HepG2 (cell line): ENCODE results near the gene ABCG5. TPM values are rescaled to one million over a fixed set of nuclear protein-coding genes. Genes with fewer than 3 reads are reported as not detected.

ENCODE experiments used
- ATF7-NPFF ChIP-seq: sonication (generic); formaldehyde crosslinking; IDR thresholded peaks from 2 replicates; pipeline ENCODE4 v1.8.1; 2023; ENCODE audit warnings: mild to moderate bottlenecking, low read depth, missing genetic modification reagents, moderate library complexity
- CENPT ChIP-seq: sonication (generic); formaldehyde crosslinking; IDR thresholded peaks from 2 replicates; pipeline ENCODE4 v1.8.0; 2022; ENCODE audit warnings: low read depth, mild to moderate bottlenecking, moderate library complexity, missing genetic modification reagents
- DNMT3B ChIP-seq: conservative IDR thresholded peaks from 2 replicates; pipeline ENCODE4 v1.6.1; 2016; ENCODE audit warnings: missing biosample characterization, control low read depth
- DR1 ChIP-seq: sonication (generic); formaldehyde crosslinking; IDR thresholded peaks from 2 replicates; pipeline ENCODE4 v1.8.0; 2021; ENCODE audit warnings: mild to moderate bottlenecking, missing genetic modification reagents, inconsistent platforms
- HNRNPH1 ChIP-seq: fragments of 200-400 bp; formaldehyde crosslinking; optimal IDR thresholded peaks from 2 replicates; pipeline ENCODE3; 2017; ENCODE audit warnings: mild to moderate bottlenecking, low read depth, low read length
- KDM2A ChIP-seq: sonication (generic); formaldehyde crosslinking; IDR thresholded peaks from 2 replicates; pipeline ENCODE4 v1.4.0; 2020; ENCODE audit warnings: low read depth, missing genetic modification reagents, borderline replicate concordance
- REPIN1 ChIP-seq: sonication (generic); formaldehyde crosslinking; IDR thresholded peaks from 2 replicates; pipeline ENCODE4 v1.8.0; 2022; ENCODE audit warnings: missing genetic modification reagents, low read depth, mild to moderate bottlenecking, borderline replicate concordance
- REXO4 ChIP-seq: sonication (generic); formaldehyde crosslinking; IDR thresholded peaks from 2 replicates; pipeline ENCODE4 v1.8.0; 2022; ENCODE audit warnings: missing genetic modification reagents, mild to moderate bottlenecking, borderline replicate concordance
- SMARCE1 ChIP-seq: fragments of 450-650 bp; IDR thresholded peaks from 2 replicates; pipeline ENCODE4 v1.6.1; 2017; ENCODE audit warnings: borderline replicate concordance
- SOX5 ChIP-seq: IDR thresholded peaks from 2 replicates; pipeline ENCODE4 v1.6.1; 2016; ENCODE audit warnings: borderline replicate concordance
- SYNCRIP ChIP-seq: fragments of 200-400 bp; formaldehyde crosslinking; IDR thresholded peaks from 2 replicates; pipeline ENCODE4 v1.6.1; 2018; ENCODE audit warnings: mild to moderate bottlenecking, low read depth, low read length; ENCODE audit not compliant: insufficient read depth
- ZBTB7A ChIP-seq: sonication (generic); formaldehyde crosslinking; IDR thresholded peaks from 2 replicates; pipeline ENCODE4 v1.8.0; 2022; ENCODE audit warnings: mild to moderate bottlenecking, missing genetic modification reagents
- ZBTB8A ChIP-seq: sonication (generic); formaldehyde crosslinking; IDR thresholded peaks from 2 replicates; pipeline ENCODE4 v1.4.0; 2020; ENCODE audit warnings: mild to moderate bottlenecking, low read depth, missing genetic modification reagents, borderline replicate concordance
- ZKSCAN8 ChIP-seq: IDR thresholded peaks from 2 replicates; pipeline ENCODE4 v1.6.1; 2016; ENCODE audit warnings: borderline replicate concordance, missing genetic modification reagents, missing compliant biosample characterization
- ZNF281 ChIP-seq: sonication (generic); formaldehyde crosslinking; IDR thresholded peaks from 2 replicates; pipeline ENCODE4 v1.4.0; 2020; ENCODE audit warnings: missing genetic modification reagents, borderline replicate concordance
- ZNF337 ChIP-seq: sonication (generic); formaldehyde crosslinking; IDR thresholded peaks from 2 replicates; pipeline ENCODE4 v1.5.1; 2020; ENCODE audit warnings: missing genetic modification reagents, low read depth, mild to moderate bottlenecking, borderline replicate concordance
- ZNF383 ChIP-seq: sonication (generic); formaldehyde crosslinking; IDR thresholded peaks from 2 replicates; pipeline ENCODE4 v1.4.0; 2020; ENCODE audit warnings: missing genetic modification reagents, mild to moderate bottlenecking, borderline replicate concordance
- ZNF430 ChIP-seq: sonication (generic); formaldehyde crosslinking; IDR thresholded peaks from 2 replicates; pipeline ENCODE4 v1.9.0; 2021; ENCODE audit warnings: mild to moderate bottlenecking, missing genetic modification reagents
- ZNF564 ChIP-seq: sonication (generic); formaldehyde crosslinking; IDR thresholded peaks from 2 replicates; pipeline ENCODE4 v1.8.1; 2023; ENCODE audit warnings: mild to moderate bottlenecking, missing genetic modification reagents
- ZNF713 ChIP-seq: sonication (generic); formaldehyde crosslinking; IDR thresholded peaks from 2 replicates; pipeline ENCODE4 v1.4.0; 2020; ENCODE audit warnings: mild to moderate bottlenecking, missing genetic modification reagents
- polyA plus RNA-seq, 8 experiments: library from polyadenylated mRNA; depleted of rRNA in 3 of 8; stranded (reverse) in 7 of 8; unstranded in 1 of 8; fragments of >200 nt; fragmentation: Illumina TruSeq in 4 of 8; extraction: Trizol in 4 of 8; gene quantifications; 2 replicates each; pipeline versions ENCODE4 v1.2.1 to v1.2.3, GENCODE V29; 2011 to 2016; ENCODE audit warnings: low read depth in 4 of 8, missing spikeins in 1 of 8, mixed read lengths in 1 of 8; ENCODE audit not compliant: insufficient read depth in 1 of 8
- total RNA-seq, 5 experiments: library from RNA; depleted of rRNA; stranded (reverse); fragments of >200 nt; fragmentation: Illumina TruSeq; extraction: Trizol; gene quantifications; 2 replicates each; pipeline ENCODE4 v1.2.3, GENCODE V29; 2016; ENCODE audit warnings: low read depth in 1 of 5
- TF ChIP-seq, protein P1 (sequence below): sonication (generic); formaldehyde crosslinking; IDR thresholded peaks from 2 replicates; pipeline ENCODE4 v1.4.0; 2020; ENCODE audit warnings: missing genetic modification reagents; ENCODE audit errors: not compliant biosample characterization
- TF ChIP-seq, protein P2 (sequence below): sonication (generic); formaldehyde crosslinking; IDR thresholded peaks from 2 replicates; pipeline ENCODE4 v1.4.0; 2020; ENCODE audit warnings: mild to moderate bottlenecking, low read depth, missing genetic modification reagents
- TF ChIP-seq, protein P3 (sequence below): sonication (generic); formaldehyde crosslinking; conservative IDR thresholded peaks from 2 replicates; pipeline ENCODE4 v1.8.0; 2022; ENCODE audit warnings: low read depth, missing genetic modification reagents

The ABCG5 gene
- total and polyA plus RNA-seq, 2 of the 13 experiments (the other 11 are each of a cell fraction or from before 2014, with no cell fraction given): 15.1 to 39.0 TPM

DNA sequence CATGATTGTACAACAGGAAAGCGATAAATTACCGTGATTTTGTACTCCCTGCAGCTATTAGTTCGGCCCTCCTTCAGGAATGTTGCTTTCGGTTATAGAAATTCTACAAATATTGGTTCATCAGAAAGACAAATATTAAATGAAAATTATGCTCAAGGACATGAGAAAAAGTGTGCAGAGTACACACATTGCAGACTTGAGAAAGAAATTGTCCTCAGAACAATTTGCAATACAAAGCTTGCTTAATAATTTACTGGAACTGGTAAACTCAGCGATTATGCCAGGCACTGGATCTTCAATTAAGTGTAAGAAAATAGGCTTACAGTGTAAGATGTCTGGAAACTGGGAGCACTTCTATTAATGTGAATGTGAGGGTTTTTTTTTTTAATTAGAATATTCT, 46.0 kb upstream of the ABCG5 start (continued):
- TF ChIP-seq, protein P1, sequence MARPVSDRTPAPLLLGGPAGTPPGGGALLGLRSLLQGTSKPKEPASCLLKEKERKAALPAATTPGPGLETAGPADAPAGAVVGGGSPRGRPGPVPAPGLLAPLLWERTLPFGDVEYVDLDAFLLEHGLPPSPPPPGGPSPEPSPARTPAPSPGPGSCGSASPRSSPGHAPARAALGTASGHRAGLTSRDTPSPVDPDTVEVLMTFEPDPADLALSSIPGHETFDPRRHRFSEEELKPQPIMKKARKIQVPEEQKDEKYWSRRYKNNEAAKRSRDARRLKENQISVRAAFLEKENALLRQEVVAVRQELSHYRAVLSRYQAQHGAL (CRISPR knock-in tag): no peak
- TF ChIP-seq REPIN1: no peak
- TF ChIP-seq KDM2A: no peak
- no peak for TF ChIP-seq REXO4 (CRISPR knock-in tag)
- TF ChIP-seq DR1: no peak
- no peak for TF ChIP-seq ZNF337 (CRISPR knock-in tag)
- TF ChIP-seq ZNF281: no peak
- no peak for TF ChIP-seq ZKSCAN8
- no peak for TF ChIP-seq ZBTB7A (CRISPR knock-in tag)
- TF ChIP-seq ZBTB8A: no peak
- TF ChIP-seq SYNCRIP: no peak
- TF ChIP-seq HNRNPH1: no peak
- TF ChIP-seq DNMT3B (CRISPR knock-in tag): no peak
- TF ChIP-seq CENPT (CRISPR knock-in tag): no peak
- TF ChIP-seq, protein P2, sequence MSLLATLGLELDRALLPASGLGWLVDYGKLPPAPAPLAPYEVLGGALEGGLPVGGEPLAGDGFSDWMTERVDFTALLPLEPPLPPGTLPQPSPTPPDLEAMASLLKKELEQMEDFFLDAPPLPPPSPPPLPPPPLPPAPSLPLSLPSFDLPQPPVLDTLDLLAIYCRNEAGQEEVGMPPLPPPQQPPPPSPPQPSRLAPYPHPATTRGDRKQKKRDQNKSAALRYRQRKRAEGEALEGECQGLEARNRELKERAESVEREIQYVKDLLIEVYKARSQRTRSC (CRISPR knock-in tag): no peak
- TF ChIP-seq ZNF430: no peak
- no peak for TF ChIP-seq ZNF383 (CRISPR knock-in tag)
- no peak for TF ChIP-seq ZNF713
- TF ChIP-seq ATF7-NPFF: no peak
- no peak for TF ChIP-seq ZNF564 (CRISPR knock-in tag)
- TF ChIP-seq SMARCE1: no peak
- TF ChIP-seq, protein P3, sequence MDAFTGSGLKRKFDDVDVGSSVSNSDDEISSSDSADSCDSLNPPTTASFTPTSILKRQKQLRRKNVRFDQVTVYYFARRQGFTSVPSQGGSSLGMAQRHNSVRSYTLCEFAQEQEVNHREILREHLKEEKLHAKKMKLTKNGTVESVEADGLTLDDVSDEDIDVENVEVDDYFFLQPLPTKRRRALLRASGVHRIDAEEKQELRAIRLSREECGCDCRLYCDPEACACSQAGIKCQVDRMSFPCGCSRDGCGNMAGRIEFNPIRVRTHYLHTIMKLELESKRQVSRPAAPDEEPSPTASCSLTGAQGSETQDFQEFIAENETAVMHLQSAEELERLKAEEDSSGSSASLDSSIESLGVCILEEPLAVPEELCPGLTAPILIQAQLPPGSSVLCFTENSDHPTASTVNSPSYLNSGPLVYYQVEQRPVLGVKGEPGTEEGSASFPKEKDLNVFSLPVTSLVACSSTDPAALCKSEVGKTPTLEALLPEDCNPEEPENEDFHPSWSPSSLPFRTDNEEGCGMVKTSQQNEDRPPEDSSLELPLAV (CRISPR knock-in tag): no peak
- TF ChIP-seq SOX5: 0 out of 2 replicates have a peak, but pooled peaks have one; percentile 21
